ENCODE measurements around the gene HNRNPAB.
"Not testable (repeated sequence)": the region's sequence is repeated elsewhere in the genome, so short reads cannot be mapped to it uniquely, and the experiment has no call there.

HNRNPAB gene

GRCh38 chr5:178229111-178229510 is 24.8 kb downstream of the HNRNPAB start:
- DNase-seq (ENCODE audit: low read depth in 1 of 2, low spot score in 1 of 2): not testable (repeated sequence)

GRCh38 chr5:178229861-178230260 is 25.5 kb downstream of the HNRNPAB start:
- DNase-seq (ENCODE audit: low read depth in 1 of 2, low spot score in 1 of 2): no peak

- no peak for DNase-seq (ENCODE audit: low read depth in 1 of 2, low spot score in 1 of 2)
These were observed 26.7 kb downstream of the HNRNPAB start for GRCh38 chr5:178230879-178231538.

- DNase-seq (ENCODE audit: low read depth in 1 of 2, low spot score in 1 of 2): no peak
These were observed 27.3 kb downstream of the HNRNPAB start for GRCh38 chr5:178231539-178232123.

DNA sequence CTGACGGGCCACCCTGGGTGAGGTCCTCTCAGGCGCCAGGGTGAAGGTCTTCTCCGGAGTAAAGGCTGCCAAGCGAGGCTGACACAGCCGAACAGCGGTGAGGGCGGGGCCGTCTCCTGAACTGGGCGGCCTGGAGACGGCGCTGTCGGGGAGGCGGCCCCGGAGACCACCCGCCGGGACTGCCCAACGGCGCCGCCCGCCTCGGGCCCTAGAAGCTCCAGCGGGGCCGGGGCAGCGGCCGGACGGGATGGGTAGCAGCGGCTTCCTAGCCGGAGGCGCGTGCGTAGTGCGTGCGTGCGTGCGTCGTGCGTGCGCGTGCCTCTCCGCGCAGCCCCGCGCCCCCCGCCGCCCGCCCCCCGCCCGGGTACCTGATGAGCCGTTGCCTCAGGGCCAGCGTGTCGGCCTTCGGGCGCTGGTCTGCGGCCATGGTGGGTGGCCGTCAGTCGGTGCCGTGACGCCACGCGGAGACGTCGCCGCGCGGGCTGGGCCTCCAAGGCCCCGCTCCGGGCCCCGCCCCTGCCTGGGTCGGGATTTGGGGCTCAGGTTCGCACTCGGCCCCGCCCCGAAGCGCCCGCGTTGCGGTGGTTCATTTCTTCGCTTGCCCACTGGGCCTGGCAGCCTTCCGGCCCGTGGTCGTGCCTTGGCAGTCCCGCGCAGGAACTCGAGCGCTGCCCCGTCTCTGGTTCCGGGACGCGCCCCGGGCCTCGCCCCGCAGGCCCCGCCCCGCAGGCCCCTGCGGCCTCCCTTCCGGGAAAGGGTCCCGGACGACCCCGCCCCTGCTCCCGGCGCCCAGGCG is 28.0 kb downstream of the HNRNPAB start, which contains the start of gene PHYKPL:
Gene PHYKPL, minus strand, starts transcription at position 679 of the 796 bp plus-strand sequence. Its CDS starts 252 bp downstream, at position 427.
- peak; percentile 32 to 52 for DNase-seq (ENCODE audit: low read depth in 1 of 2, low spot score in 1 of 2)

- no peak for DNase-seq (ENCODE audit: low read depth in 1 of 2, low spot score in 1 of 2)
These were observed 28.6 kb downstream of the HNRNPAB start for GRCh38 chr5:178232920-178233429.

DNA sequence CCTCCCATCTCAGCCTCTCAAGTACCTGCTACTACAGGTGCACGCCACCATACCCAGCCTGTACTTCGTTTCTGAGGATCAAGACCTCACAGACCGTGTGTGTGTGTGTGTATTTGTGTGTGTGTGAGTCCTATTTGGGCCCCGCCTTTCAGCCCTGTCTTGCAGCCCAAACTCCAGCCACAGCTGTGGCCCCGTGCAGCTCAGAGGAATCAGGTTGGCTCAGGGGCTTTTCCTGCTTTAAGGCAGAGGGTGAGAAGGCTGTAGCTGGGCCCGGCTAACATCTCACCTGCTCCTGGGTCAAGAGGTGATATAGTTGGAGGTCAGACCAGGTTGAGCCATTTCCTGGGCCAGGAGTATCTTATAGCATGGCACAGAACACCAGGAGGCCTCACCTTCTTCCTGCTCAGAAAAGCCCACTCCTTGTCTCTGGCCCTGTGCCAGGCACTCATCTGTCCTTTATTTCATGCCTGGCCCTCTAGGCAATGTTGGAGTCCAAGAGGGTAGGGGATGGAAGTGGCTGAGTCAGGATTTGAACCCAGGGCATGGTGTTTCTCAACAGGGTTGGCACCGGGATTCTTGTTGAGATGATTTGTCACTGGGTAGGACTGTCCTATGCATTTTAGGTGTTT is 29.9 kb downstream of the HNRNPAB start:
- DNase-seq (ENCODE audit: low read depth in 1 of 2, low spot score in 1 of 2): no peak

- DNase-seq (ENCODE audit: low read depth in 1 of 2, low spot score in 1 of 2): peak; percentile 45 to 58
These were observed 30.6 kb downstream of the HNRNPAB start for GRCh38 chr5:178234750-178235587.

DNA sequence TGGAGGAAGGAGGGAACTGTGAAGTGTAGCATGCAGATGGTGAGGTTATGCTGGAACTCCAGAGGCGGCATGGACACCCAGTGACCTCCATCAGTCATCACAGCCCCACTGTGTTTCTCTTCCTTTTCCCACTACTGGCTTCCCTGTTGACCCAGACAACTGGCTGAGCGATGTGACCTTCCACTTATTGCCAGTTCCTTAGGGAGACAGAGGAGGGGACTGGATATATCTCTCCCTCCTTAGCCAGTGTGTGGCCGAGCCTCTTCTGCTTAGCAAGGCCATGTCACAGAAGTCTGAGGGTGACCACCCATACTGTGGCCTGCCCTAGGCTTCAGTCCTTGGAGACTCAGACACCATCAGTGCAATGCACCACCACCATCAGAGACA is 31.2 kb downstream of the HNRNPAB start:
- no peak for DNase-seq (ENCODE audit: low read depth in 1 of 2, low spot score in 1 of 2)

DNA sequence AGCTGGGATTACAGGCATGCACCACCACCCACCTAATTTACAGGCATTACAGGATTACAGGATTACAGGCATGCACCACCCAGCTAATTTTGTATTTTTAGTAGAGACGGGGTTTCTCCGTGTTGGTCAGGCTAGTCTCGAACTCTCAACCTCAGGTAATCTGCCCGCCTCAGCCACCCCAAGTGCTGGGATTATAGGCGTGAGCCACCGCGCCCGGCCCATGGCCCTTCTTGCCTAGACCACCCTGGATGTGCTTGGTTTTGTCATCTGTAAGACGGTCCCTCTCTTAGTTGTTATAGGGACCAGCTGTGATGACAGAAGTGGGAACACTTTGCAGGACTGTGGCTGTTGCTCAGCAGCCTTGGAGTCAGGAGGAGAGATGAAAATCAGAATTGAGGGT is 31.8 kb downstream of the HNRNPAB start:
- no peak for DNase-seq (ENCODE audit: low read depth in 1 of 2, low spot score in 1 of 2)

DNA sequence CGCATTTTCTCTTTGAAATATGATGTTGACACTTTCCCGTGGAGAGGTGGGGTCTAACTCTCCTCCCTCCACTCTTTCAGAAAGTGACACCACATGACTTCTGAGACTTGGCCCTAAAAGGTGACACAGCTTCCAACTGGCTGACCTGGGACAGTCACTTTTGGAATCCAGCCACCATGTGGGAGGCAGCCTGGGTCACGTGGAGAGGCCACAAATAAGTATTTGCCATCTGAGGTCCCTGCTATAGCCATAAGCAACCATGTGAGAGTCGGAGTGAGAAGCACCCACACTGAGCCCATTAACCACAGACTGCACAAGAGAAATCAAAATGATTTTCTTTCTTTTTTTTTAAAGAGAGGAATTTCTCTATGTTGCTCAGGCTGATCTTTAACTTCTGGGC is 32.3 kb downstream of the HNRNPAB start:
- DNase-seq (ENCODE audit: low read depth in 1 of 2, low spot score in 1 of 2): no peak

DNA sequence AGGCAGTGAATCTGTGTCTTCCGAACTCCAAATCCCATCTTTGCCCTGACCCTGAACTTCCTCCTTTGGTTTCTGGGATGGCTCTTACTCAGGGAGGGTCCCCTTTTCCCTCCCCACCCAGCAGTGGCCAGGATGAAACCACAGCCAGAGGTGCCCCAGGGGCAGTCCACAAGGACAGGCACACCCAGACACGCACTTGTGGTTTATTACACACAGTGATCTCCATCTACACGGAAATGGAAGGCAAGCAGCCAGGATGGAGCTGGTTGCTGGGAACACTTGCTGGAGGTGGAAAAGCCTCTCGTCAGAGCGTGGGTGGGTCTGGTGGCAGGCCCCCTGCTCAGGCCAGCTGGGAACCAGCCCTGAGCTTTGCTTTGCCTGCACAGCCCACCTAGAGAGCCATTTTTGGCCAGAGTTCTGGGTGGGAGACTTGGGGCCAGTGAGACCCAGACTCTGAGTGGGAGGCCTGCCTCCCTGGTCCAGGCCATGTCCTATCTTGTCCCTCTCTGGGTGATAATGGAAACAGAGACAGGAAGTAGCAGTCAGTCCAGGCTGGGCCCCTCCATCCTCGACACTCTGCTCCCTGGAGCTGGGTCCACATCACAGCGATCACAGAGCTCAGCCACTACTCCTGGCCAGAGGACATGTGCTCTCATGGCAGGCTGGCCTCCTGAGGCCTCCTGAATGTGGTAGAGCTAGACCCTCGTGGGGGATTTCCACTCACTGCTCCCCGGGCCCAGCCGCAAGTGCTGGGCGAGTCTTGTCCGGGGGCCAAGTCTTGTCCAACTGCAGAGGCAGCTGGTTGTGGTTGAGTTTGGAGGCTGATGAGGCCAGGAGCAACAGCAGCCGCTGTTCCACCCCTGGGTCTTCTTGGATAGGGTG is 33.3 kb downstream of the HNRNPAB start:
- DNase-seq (ENCODE audit: low read depth in 1 of 2, low spot score in 1 of 2): no peak

GRCh38 chr5:178238313-178238635 is 33.9 kb downstream of the HNRNPAB start:
- no peak for DNase-seq (ENCODE audit: low read depth in 1 of 2, low spot score in 1 of 2)

DNA sequence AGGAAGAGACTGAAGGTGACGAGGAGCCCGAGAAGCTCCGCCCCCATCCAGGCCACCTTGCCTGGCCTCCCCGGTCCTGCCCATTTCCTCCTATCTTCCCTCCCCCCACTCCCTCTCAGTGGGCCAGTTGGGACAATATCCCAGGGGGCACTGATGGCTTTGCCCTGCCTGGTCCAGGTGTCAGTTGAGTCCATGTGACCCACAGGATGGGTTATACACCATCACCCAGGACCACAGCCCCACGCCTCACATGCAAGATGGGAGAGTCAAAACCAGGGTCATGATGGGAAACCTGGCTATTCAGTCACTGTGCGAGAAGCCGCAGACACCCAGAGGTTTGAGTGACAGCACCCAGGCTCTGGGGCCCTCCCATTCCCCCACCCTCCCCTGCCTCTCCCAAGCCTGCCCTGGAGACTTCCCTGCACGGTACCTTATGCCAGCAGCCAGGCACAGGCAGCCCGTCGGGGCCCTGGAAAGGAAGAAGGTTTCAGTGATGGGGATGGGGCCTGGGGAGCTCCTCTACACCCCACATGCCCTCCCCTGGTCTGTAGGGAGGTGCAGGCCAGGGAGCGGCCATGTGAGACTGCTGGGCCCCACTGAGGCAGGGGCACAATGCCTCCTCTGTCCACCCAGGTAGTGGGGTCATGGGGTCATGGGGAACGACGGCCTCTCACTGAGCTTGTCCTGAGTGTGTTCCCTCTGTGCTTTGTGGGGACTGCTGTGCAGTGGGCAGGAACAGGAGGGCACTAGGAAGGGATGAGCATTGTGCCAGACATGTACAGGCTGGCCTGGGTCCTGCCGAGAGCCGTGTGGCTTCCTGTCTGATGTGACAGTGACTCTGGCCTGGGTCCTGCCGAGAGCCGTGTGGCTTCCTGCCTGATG is 34.6 kb downstream of the HNRNPAB start:
- no peak for DNase-seq (ENCODE audit: low read depth in 1 of 2, low spot score in 1 of 2)

- DNase-seq (ENCODE audit: low read depth in 1 of 2, low spot score in 1 of 2): not testable (repeated sequence)
These were observed 35.4 kb downstream of the HNRNPAB start for GRCh38 chr5:178239626-178240301.

DNA sequence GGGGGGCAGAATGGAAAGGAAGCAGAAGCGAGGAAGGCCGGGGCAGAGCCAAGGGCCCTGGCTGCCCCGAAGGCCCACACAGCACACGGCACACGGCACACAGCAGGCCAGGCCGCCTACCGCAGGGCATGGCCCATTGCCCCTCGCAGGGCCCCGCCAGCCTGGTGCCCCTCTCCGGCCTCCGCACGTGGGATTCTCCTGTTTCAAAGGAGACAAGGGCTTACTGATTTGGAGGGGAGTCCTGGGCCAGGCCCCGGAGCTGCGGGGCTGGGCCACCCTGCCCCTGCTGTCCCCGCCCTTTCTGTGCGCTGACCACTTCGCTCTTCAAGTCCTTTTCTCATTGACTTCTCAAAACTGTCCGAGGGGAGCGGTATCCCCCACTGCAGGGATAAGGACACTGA is 36.0 kb downstream of the HNRNPAB start:
- DNase-seq (ENCODE audit: low read depth in 1 of 2, low spot score in 1 of 2): no peak

DNA sequence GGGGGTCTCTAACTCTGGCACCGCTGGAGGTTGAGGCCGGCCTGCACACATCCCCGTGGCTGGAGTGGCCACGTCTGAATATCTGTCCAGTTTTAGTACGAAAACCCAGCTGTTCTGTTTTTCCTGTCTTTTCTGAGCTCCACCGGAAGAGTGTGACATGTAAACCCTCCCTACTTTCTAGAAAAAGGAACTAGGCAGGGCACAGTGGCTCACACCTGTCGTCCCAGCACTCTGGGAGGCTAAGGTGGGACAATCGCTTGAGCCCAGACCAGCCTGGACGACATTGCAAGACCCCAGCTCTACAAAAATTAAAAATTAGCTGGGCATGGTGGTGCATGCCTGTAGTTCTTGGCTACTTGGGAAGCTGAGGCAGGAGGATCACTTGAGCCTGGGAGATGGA is 36.4 kb downstream of the HNRNPAB start:
- DNase-seq (ENCODE audit: low read depth in 1 of 2, low spot score in 1 of 2): no peak

- DNase-seq (ENCODE audit: low read depth in 1 of 2, low spot score in 1 of 2): no peak
These were observed 36.9 kb downstream of the HNRNPAB start for GRCh38 chr5:178241231-178241663.
